ENCODE results near the gene C3orf62. TPM values are rescaled to one million over a fixed set of nuclear protein-coding genes. Genes with fewer than 3 reads are reported as not detected.

The C3orf62 gene
- total RNA-seq, 2 donors from 2014 or later: 5.4 to 15.0 TPM

DNA sequence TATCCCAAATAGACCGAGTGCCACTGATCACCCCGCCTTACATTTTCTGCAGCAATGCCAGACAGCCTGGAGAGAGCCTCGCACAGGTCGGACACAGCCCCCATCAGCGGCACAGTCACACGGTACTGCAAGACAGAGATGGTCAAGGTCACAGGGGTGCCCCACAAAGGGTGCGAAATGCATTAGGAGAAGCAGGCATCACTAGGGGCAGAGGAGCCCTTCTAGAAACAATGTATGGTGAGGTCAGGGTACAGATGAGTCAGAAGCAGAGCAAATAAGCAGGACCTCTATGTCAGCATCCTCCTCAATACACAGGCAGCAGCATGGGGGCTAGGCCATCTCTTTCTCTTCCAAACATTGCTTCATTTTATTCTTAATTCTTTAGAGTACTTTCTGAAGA is 21.5 kb upstream of the C3orf62 start:
- DNase-seq (ENCODE audit: low spot score) (no peak), ATAC-seq (ENCODE audit: insufficient number of reproducible peaks, low FRiP score, low read depth) (no peak)
- TF ChIP-seq, protein P1, sequence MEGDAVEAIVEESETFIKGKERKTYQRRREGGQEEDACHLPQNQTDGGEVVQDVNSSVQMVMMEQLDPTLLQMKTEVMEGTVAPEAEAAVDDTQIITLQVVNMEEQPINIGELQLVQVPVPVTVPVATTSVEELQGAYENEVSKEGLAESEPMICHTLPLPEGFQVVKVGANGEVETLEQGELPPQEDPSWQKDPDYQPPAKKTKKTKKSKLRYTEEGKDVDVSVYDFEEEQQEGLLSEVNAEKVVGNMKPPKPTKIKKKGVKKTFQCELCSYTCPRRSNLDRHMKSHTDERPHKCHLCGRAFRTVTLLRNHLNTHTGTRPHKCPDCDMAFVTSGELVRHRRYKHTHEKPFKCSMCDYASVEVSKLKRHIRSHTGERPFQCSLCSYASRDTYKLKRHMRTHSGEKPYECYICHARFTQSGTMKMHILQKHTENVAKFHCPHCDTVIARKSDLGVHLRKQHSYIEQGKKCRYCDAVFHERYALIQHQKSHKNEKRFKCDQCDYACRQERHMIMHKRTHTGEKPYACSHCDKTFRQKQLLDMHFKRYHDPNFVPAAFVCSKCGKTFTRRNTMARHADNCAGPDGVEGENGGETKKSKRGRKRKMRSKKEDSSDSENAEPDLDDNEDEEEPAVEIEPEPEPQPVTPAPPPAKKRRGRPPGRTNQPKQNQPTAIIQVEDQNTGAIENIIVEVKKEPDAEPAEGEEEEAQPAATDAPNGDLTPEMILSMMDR (IDR thresholded peaks at IDR 0.05): no peak
- Histone ChIP-seq H3K4me1 (ENCODE audit: control insufficient read depth in 1 of 2, low read depth in 2 of 2) (peaks cover 7 to 18% of the 10 kb centered on the region in 2 donors), H3K9me3 (no peaks in the 10 kb centered on the region), H3K27ac (no peak overlapping the region), H3K36me3 (peaks cover 45% of the 10 kb centered on the region), H3K27me3 (replicated peaks; ENCODE audit: insufficient read depth) (no peaks in the 10 kb centered on the region), H3K4me3 (no peak overlapping the region)

DNA sequence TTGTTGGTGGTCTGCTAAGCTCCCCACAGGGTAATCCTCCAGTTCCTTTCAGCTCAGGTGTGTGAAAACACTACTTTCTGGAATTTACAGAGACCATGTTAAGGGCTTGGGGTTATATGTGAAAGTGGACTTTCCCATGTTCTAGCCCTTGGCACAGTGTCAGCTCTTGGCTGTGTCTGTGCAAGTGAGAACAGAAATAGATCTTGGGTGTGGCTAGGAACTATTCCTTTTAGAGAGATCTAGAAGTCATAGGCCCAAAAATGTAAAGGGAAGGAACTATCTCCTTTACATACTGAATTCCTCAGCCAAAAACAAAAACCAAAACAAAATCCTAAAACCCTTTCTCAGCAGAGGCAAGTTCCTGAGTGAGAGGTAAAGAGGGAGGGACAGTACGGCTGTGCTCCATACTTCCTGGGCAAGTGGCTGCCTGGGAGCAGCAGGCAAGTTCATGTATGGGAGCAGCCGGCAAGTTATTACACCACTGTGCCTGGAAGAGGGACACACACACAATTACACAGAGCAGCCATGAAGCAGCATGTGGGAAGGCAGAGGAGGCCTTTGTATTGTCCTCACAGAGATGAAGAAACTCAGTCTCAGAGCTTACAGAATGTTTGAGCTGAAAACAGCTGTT is 19.9 kb upstream of the C3orf62 start:
- Histone ChIP-seq H3K27me3 (replicated peaks; ENCODE audit: insufficient read depth) (no peaks in the 10 kb centered on the region), H3K4me1 (ENCODE audit: control insufficient read depth in 1 of 2, low read depth in 2 of 2) (peaks cover 7 to 18% of the 10 kb centered on the region in 2 donors), H3K4me3 (no peak overlapping the region), H3K36me3 (peaks cover 55% of the 10 kb centered on the region), H3K9me3 (no peaks in the 10 kb centered on the region), H3K27ac (peak overlapping the region; percentile 69 to 73)
- TF ChIP-seq, protein P1 (IDR thresholded peaks at IDR 0.05): no peak
- DNase-seq (ENCODE audit: low spot score) (peak; percentile 9), ATAC-seq (ENCODE audit: insufficient number of reproducible peaks, low FRiP score, low read depth) (no peak)

DNA sequence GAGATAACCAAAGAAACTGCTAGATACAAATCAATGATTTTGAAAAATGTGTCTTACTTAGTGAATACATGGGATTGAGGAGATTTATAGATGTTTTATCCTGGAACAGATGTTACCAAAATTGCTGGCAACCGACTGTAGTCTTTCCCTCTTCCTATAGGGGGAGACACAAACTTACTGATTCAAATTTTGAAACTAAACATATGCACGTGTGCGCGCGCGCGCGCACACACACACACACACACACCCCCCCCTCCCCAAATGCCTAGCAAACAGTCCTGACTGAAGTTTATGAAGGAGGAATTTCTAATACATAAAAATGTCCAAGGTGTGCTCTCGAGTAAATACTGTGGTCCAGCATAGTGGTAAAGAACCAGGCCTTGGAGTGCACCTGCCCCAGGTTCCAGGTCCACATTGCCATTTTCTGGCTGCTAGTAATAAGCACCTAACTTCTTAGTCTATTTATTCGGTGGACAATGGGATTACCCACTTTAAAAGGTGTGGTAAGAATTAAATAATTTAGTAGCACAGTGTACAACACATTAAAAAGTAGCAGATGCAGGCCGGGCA is 18.5 kb upstream of the C3orf62 start:
- Histone ChIP-seq H3K27ac (no peak overlapping the region), H3K4me3 (no peak overlapping the region), H3K4me1 (ENCODE audit: control insufficient read depth in 1 of 2, low read depth in 2 of 2) (peaks cover 7 to 18% of the 10 kb centered on the region in 2 donors), H3K9me3 (no peaks in the 10 kb centered on the region), H3K27me3 (replicated peaks; ENCODE audit: insufficient read depth) (no peaks in the 10 kb centered on the region), H3K36me3 (peaks cover 62% of the 10 kb centered on the region)
- TF ChIP-seq, protein P1 (IDR thresholded peaks at IDR 0.05): peak; percentile 45
- ATAC-seq (ENCODE audit: insufficient number of reproducible peaks, low FRiP score, low read depth) (no peak), DNase-seq (ENCODE audit: low spot score) (no peak)

DNA sequence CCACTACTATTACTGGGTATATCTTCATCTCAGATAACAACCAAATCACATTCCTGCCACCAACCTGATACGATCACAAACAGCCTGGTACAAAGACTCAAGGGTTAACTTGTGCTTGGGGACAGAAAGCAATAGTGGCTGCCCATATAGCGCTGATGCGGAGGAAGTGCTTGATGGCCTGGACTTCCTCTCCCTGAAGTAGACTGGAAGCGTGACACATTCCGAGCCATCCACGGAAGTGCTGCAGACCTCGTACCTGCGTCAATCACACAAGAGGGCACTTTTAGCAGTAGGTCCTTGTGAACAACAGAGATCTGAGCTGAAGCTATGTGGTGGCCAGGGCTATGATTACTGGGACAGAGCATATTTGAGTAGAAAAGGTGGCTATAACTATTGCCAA is 17.3 kb upstream of the C3orf62 start:
- H3K27me3 ChIP-seq (replicated peaks; ENCODE audit: insufficient read depth): no peaks in the 10 kb centered on the region
- H3K4me3 ChIP-seq: no peak overlapping the region
- ATAC-seq (ENCODE audit: insufficient number of reproducible peaks, low FRiP score, low read depth) (no peak), DNase-seq (ENCODE audit: low spot score) (no peak)
- no peaks in the 10 kb centered on the region for H3K9me3 ChIP-seq
- peaks cover 7 to 18% of the 10 kb centered on the region in 2 donors for H3K4me1 ChIP-seq (ENCODE audit: control insufficient read depth in 1 of 2, low read depth in 2 of 2)
- H3K27ac ChIP-seq: no peak overlapping the region
- TF ChIP-seq, protein P1 (IDR thresholded peaks at IDR 0.05): no peak
- H3K36me3 ChIP-seq: peaks cover 64% of the 10 kb centered on the region

DNA sequence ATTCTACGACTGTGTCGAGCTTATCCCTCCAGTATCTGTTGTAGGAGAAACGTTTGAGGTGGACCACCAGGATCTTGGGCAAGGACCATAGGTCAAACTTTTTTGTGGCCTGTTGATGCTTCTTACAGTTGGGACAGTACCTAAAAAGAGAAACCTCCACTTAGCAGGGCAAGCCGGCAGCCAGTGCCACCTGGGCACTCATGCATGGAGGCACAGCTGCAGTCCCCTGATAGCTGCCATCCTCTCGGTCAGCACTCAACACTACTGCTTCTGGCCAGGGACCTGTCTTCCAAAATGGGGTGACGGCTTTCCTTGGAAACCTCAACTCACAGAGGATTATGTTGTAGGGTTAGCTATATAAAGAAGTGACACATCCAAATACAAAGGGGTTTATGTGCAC is 7.0 kb upstream of the C3orf62 start:
- Histone ChIP-seq H3K4me1 (ENCODE audit: control insufficient read depth in 1 of 2, low read depth in 2 of 2) (peaks cover 0 to 2% of the 10 kb centered on the region in 2 donors), H3K4me3 (no peak overlapping the region), H3K27ac (no peak overlapping the region), H3K27me3 (replicated peaks; ENCODE audit: insufficient read depth) (no peaks in the 10 kb centered on the region), H3K9me3 (no peaks in the 10 kb centered on the region), H3K36me3 (peaks cover 54% of the 10 kb centered on the region)
- no peak for ATAC-seq (ENCODE audit: insufficient number of reproducible peaks, low FRiP score, low read depth)
- no peak for DNase-seq (ENCODE audit: low spot score)
- TF ChIP-seq, protein P1 (IDR thresholded peaks at IDR 0.05): no peak

Data from thoracic aorta (tissue), 2 donors.